Right lobe of liver (tissue), 6 donors: ENCODE measurements around the gene COMP. TPM values are rescaled to one million over a fixed set of nuclear protein-coding genes. Genes with fewer than 3 reads are reported as not detected.

Experiments
- ATAC-seq, 4 donors: fragments of 200-7000 bp; cut with Tn5 transposase; one replicate each; pipeline ENCODE4 v1.9.1; 2020; ENCODE audit warnings: mild to moderate bottlenecking in 4 of 4, moderate library complexity in 4 of 4
- DNase-seq, 3 donors: peaks; one replicate each; pipeline ENCODE4 v3.0.0-alpha.2; 2020
- H3K27ac ChIP-seq, 3 donors: fragments of 200-600 bp; one replicate each; pipeline ENCODE4 v1.8.0; 2022
- H3K27me3 ChIP-seq, 2 donors: fragments of 200-600 bp; one replicate each; pipeline ENCODE4 v1.8.0; 2022
- H3K36me3 ChIP-seq, 4 donors: fragments of 200-600 bp; sonication (generic) in 1 of 4; one replicate each; pipeline versions ENCODE4 v1.5.1 to v1.8.0; 2017 to 2022; ENCODE audit warnings: control low read depth in 1 of 4
- H3K4me1 ChIP-seq, 4 donors: fragments of 200-600 bp; sonication (generic) in 1 of 4; one replicate each; pipeline versions ENCODE4 v1.5.1 to v1.8.0; 2017 to 2022; ENCODE audit warnings: control low read depth in 1 of 4
- H3K4me3 ChIP-seq, 3 donors: fragments of 200-600 bp; one replicate each; pipeline ENCODE4 v1.8.0; 2022
- H3K9me3 ChIP-seq, 4 donors: fragments of 200-600 bp; sonication (generic) in 1 of 4; one replicate each; pipeline versions ENCODE4 v1.5.1 to v1.8.0; 2017 to 2022; ENCODE audit warnings: control low read depth in 1 of 4
- CTCF ChIP-seq, 4 donors: fragments of 200-600 bp in 3 of 4; fragments of 450-650 bp in 1 of 4; IDR thresholded peaks; one replicate each; pipeline versions ENCODE4 v1.5.1 to v1.8.0; 2016 to 2022; ENCODE audit warnings: antibody characterized with exemption in 4 of 4, mild to moderate bottlenecking in 2 of 4
- POLR2A ChIP-seq: fragments of 450-650 bp; IDR thresholded peaks from one replicate; pipeline ENCODE4 v1.6.1; 2017; ENCODE audit warnings: antibody characterized with exemption, mild to moderate bottlenecking
- WGBS: methylation state at CpG from one replicate; pipeline ENCODE4 v1.1.6; 2018; ENCODE audit warnings: low coverage, low lambda C conversion rate; ENCODE audit not compliant: insufficient coverage; ENCODE audit errors: missing lambda C conversion rate; 5-methylcytosine and 5-hydroxymethylcytosine counted together
- intact Hi-C, 2 donors: fragments of 100-400 bp; cut with DNase I; formaldehyde crosslinking; loops; one replicate each; pipeline versions ENCODE4 v1.11.2 to v1.14.1; 2022
- total RNA-seq, 6 experiments: library from RNA; depleted of rRNA in 2 of 6; stranded (reverse); fragments of >200 nt in 2 of 6; fragmentation: NEBNext Ultra II Directional in 3 of 6; extraction: Animal tissue kit (Norgen Biotek cat#: 25700) in 3 of 6; gene quantifications; one replicate each; pipeline versions ENCODE4 v1.1.0 to v1.2.4, GENCODE V29; 2016 to 2023
- donor health status: DM: no; HTN: yes; CAD: no.
- donor health status: DM: no; HTN: no; CAD: no.
- donor health status: DM: no; HTN: no; CAD: no.
- donor health status: DM: no; HTN: yes; CAD: no.
- donor health status: DM: no; HTN: yes; CAD: no.

The COMP gene
- total RNA-seq, 6 experiments from 2014 or later: 0.11 to 0.31 TPM; not detected in 4

GRCh38 chr19:18798384-18799352, 7.6 kb upstream of the COMP start:
- H3K4me3 ChIP-seq: no peak overlapping the region
- H3K27me3 ChIP-seq: no peaks in the 10 kb centered on the region
- peak in 1 of 4 donors; percentile 34 for ATAC-seq

DNA sequence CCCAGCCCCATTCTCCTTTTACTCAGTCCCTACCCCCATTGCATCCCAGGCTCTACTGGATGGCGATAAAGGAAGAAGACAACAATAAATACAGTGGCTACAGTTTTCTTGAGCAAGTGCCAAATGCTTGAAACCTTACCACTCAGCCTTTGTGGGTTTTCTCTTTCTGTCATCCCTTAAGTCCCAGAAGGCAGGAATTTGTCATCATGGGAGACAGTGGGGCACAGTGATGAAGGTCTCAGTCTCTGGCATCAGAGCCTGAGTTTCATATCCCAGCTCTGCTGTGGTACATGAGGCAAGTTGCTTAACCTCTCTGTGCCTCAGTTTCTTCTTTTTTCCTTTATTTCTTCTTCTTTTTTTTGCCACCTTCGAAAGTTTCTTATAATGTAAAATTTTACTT, 5.1 kb upstream of the COMP start:
- TF ChIP-seq POLR2A: no peak
- no peak for TF ChIP-seq CTCF (IDR thresholded peaks at IDR 0.05)
- H3K27me3 ChIP-seq: no peaks in the 10 kb centered on the region
- ATAC-seq: no peak
- intact Hi-C loops: no loop called here
- no peak overlapping the region for H3K27ac ChIP-seq
- no peak for DNase-seq
- H3K4me1 ChIP-seq: no peaks in the 10 kb centered on the region
- H3K36me3 ChIP-seq: no peaks in the 10 kb centered on the region
- no peaks in the 10 kb centered on the region for H3K9me3 ChIP-seq
- WGBS: 38% methylated on average over 2 of the region's 2 CpGs
- H3K4me3 ChIP-seq: no peak overlapping the region

More at GRCh38 chr19:18798384-18799352, 7.6 kb upstream of the COMP start:
- no peak overlapping the region for H3K27ac ChIP-seq
- no peaks in the 10 kb centered on the region for H3K9me3 ChIP-seq
- DNase-seq: no peak
- H3K4me1 ChIP-seq: no peaks in the 10 kb centered on the region
- TF ChIP-seq POLR2A: no peak
- TF ChIP-seq CTCF (IDR thresholded peaks at IDR 0.05): no peak
- intact Hi-C loops: no loop called here
- WGBS: 34% methylated on average over 7 of the region's 22 CpGs
- H3K36me3 ChIP-seq: no peaks in the 10 kb centered on the region

GRCh38 chr19:18795540-18795939, 4.4 kb upstream of the COMP start:
- Histone ChIP-seq H3K9me3 (no peaks in the 10 kb centered on the region), H3K36me3 (no peaks in the 10 kb centered on the region), H3K4me1 (no peaks in the 10 kb centered on the region), H3K27me3 (peaks cover 0 to 6% of the 10 kb centered on the region in 2 donors), H3K4me3 (no peak overlapping the region), H3K27ac (no peak overlapping the region)
- ATAC-seq: no peak
- DNase-seq: no peak
- 14% methylated on average over 8 of the region's 21 CpGs for WGBS
- TF ChIP-seq CTCF (IDR thresholded peaks at IDR 0.05) (no peak), POLR2A (no peak)
- intact Hi-C loops: no loop called here

DNA sequence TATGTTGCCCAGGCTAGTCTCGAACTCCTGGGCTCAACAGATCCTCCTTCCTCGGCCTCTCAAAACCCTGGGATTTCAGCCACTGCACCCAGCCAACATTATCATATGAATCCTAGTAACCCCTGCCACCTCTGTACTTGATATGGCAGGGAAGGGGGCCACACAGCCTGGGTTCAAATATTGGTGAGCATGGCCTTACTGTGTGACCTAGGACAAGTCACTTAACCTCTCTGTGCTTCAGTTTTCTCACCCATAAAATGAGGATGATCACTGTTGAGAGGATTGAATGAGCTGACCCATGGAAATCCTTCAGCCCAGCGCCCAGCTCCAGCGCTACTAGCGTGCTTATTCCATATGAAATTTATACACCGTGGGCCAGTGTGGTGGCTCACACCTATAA, 3.6 kb upstream of the COMP start:
- Histone ChIP-seq H3K4me1 (peaks cover 0 to 6% (median 0%) of the 10 kb centered on the region in 4 donors), H3K9me3 (no peaks in the 10 kb centered on the region), H3K4me3 (no peak overlapping the region), H3K36me3 (no peaks in the 10 kb centered on the region), H3K27ac (no peak overlapping the region), H3K27me3 (peaks cover 0 to 13% of the 10 kb centered on the region in 2 donors)
- ATAC-seq (no peak), DNase-seq (no peak)
- WGBS: no CpG with 5 or more reads among the region's 6 CpGs
- intact Hi-C loops: no loop called here
- TF ChIP-seq CTCF (IDR thresholded peaks at IDR 0.05): no peak
- TF ChIP-seq POLR2A: no peak
